Right lobe of liver (tissue), 6 donors: ENCODE measurements around the gene PRKCQ. TPM values are rescaled to one million over a fixed set of nuclear protein-coding genes. Genes with fewer than 3 reads are reported as not detected.

Experiments
- ATAC-seq, 4 donors: fragments of 200-7000 bp; cut with Tn5 transposase; one replicate each; pipeline ENCODE4 v1.9.1; 2020; ENCODE audit warnings: mild to moderate bottlenecking in 4 of 4, moderate library complexity in 4 of 4
- DNase-seq, 3 donors: peaks; one replicate each; pipeline ENCODE4 v3.0.0-alpha.2; 2020
- H3K27ac ChIP-seq, 3 donors: fragments of 200-600 bp; one replicate each; pipeline ENCODE4 v1.8.0; 2022
- H3K27me3 ChIP-seq, 2 donors: fragments of 200-600 bp; one replicate each; pipeline ENCODE4 v1.8.0; 2022
- H3K36me3 ChIP-seq, 4 donors: fragments of 200-600 bp; sonication (generic) in 1 of 4; one replicate each; pipeline versions ENCODE4 v1.5.1 to v1.8.0; 2017 to 2022; ENCODE audit warnings: control low read depth in 1 of 4
- H3K4me1 ChIP-seq, 4 donors: fragments of 200-600 bp; sonication (generic) in 1 of 4; one replicate each; pipeline versions ENCODE4 v1.5.1 to v1.8.0; 2017 to 2022; ENCODE audit warnings: control low read depth in 1 of 4
- H3K4me3 ChIP-seq, 3 donors: fragments of 200-600 bp; one replicate each; pipeline ENCODE4 v1.8.0; 2022
- H3K9me3 ChIP-seq, 4 donors: fragments of 200-600 bp; sonication (generic) in 1 of 4; one replicate each; pipeline versions ENCODE4 v1.5.1 to v1.8.0; 2017 to 2022; ENCODE audit warnings: control low read depth in 1 of 4
- CTCF ChIP-seq, 4 donors: fragments of 200-600 bp in 3 of 4; fragments of 450-650 bp in 1 of 4; IDR thresholded peaks; one replicate each; pipeline versions ENCODE4 v1.5.1 to v1.8.0; 2016 to 2022; ENCODE audit warnings: antibody characterized with exemption in 4 of 4, mild to moderate bottlenecking in 2 of 4
- POLR2A ChIP-seq: fragments of 450-650 bp; IDR thresholded peaks from one replicate; pipeline ENCODE4 v1.6.1; 2017; ENCODE audit warnings: antibody characterized with exemption, mild to moderate bottlenecking
- WGBS: methylation state at CpG from one replicate; pipeline ENCODE4 v1.1.6; 2018; ENCODE audit warnings: low coverage, low lambda C conversion rate; ENCODE audit not compliant: insufficient coverage; ENCODE audit errors: missing lambda C conversion rate; 5-methylcytosine and 5-hydroxymethylcytosine counted together
- intact Hi-C, 2 donors: fragments of 100-400 bp; cut with DNase I; formaldehyde crosslinking; loops; one replicate each; pipeline versions ENCODE4 v1.11.2 to v1.14.1; 2022
- total RNA-seq, 6 experiments: library from RNA; depleted of rRNA in 2 of 6; stranded (reverse); fragments of >200 nt in 2 of 6; fragmentation: NEBNext Ultra II Directional in 3 of 6; extraction: Animal tissue kit (Norgen Biotek cat#: 25700) in 3 of 6; gene quantifications; one replicate each; pipeline versions ENCODE4 v1.1.0 to v1.2.4, GENCODE V29; 2016 to 2023
- donor health status: DM: no; HTN: yes; CAD: no.
- donor health status: DM: no; HTN: no; CAD: no.
- donor health status: DM: no; HTN: no; CAD: no.
- donor health status: DM: no; HTN: yes; CAD: no.
- donor health status: DM: no; HTN: yes; CAD: no.

PRKCQ gene
- total RNA-seq, 6 experiments from 2014 or later, result 0.12 to 0.60 (median 0.16) TPM

GRCh38 chr10:6394084-6394483 lies 186.0 kb downstream of the PRKCQ start:
- WGBS, result 30% methylated on average over 4 of the region's 5 CpGs
- TF ChIP-seq CTCF (IDR thresholded peaks at IDR 0.05), result no peak
- no peak for TF ChIP-seq POLR2A
- ATAC-seq (no peak), DNase-seq (no peak)
- H3K36me3 ChIP-seq, result no peaks in the 10 kb centered on the region
- intact Hi-C loops, result no loop called here
- no peaks in the 10 kb centered on the region for H3K9me3 ChIP-seq
- H3K4me3 ChIP-seq, result no peak overlapping the region
- H3K4me1 ChIP-seq, result no peaks in the 10 kb centered on the region
- no peak overlapping the region for H3K27ac ChIP-seq
- no peaks in the 10 kb centered on the region for H3K27me3 ChIP-seq

- no peaks in the 10 kb centered on the region for H3K9me3 ChIP-seq
- intact Hi-C loops, result no loop called here
- WGBS, result 79% methylated on average over 2 of the region's 2 CpGs
- no peaks in the 10 kb centered on the region for H3K27me3 ChIP-seq
- TF ChIP-seq CTCF (IDR thresholded peaks at IDR 0.05) (no peak), POLR2A (no peak)
- no peaks in the 10 kb centered on the region for H3K4me1 ChIP-seq
- DNase-seq (no peak), ATAC-seq (no peak)
- H3K36me3 ChIP-seq, result no peaks in the 10 kb centered on the region
- no peak overlapping the region for H3K4me3 ChIP-seq
- H3K27ac ChIP-seq, result no peak overlapping the region
Observed at GRCh38 chr10:6393168-6393567, 186.9 kb downstream of the PRKCQ start.

- Histone ChIP-seq H3K27ac (no peak overlapping the region), H3K4me3 (no peak overlapping the region), H3K36me3 (no peaks in the 10 kb centered on the region), H3K27me3 (no peaks in the 10 kb centered on the region), H3K9me3 (no peaks in the 10 kb centered on the region), H3K4me1 (no peaks in the 10 kb centered on the region)
- DNase-seq, result no peak
- 75% methylated on average over 2 of the region's 2 CpGs for WGBS
- intact Hi-C loops, result no loop called here
- TF ChIP-seq POLR2A, result no peak
- TF ChIP-seq CTCF (IDR thresholded peaks at IDR 0.05), result no peak
- ATAC-seq, result no peak
Observed at GRCh38 chr10:6390213-6390845, 189.7 kb downstream of the PRKCQ start.

- H3K27me3 ChIP-seq, result no peaks in the 10 kb centered on the region
- no peaks in the 10 kb centered on the region for H3K36me3 ChIP-seq
- no peak for ATAC-seq
- WGBS, result 68% methylated on average over 4 of the region's 4 CpGs
- H3K27ac ChIP-seq, result no peak overlapping the region
- H3K4me1 ChIP-seq, result no peaks in the 10 kb centered on the region
- intact Hi-C loops, result no loop called here
- DNase-seq, result no peak
- no peak overlapping the region for H3K4me3 ChIP-seq
- TF ChIP-seq CTCF (IDR thresholded peaks at IDR 0.05) (no peak), POLR2A (no peak)
- no peaks in the 10 kb centered on the region for H3K9me3 ChIP-seq
Observed at GRCh38 chr10:6388261-6388893, 191.7 kb downstream of the PRKCQ start.
